KOPT-K1 (cell line): ENCODE results near the gene MBD5.

Experiments
- H3K27ac ChIP-seq: fragments of 200-600 bp; sonication (generic); 2 replicates; pipeline ENCODE4 v1.5.1; 2016; ENCODE audit warnings: antibody characterized with exemption, mild to moderate bottlenecking, low read depth, low read length; ENCODE audit not compliant: poor library complexity, severe bottlenecking
- H3K36me3 ChIP-seq: fragments of 200-600 bp; sonication (generic); 2 replicates; pipeline ENCODE4 v1.5.1; 2017; ENCODE audit warnings: antibody characterized with exemption, mild to moderate bottlenecking, low read length, moderate library complexity; ENCODE audit not compliant: insufficient read depth
- H3K9me3 ChIP-seq: fragments of 200-600 bp; sonication (generic); 2 replicates; pipeline ENCODE4 v1.5.1; 2017; ENCODE audit warnings: antibody characterized with exemption, low read length, mild to moderate bottlenecking; ENCODE audit not compliant: insufficient read depth, poor library complexity, severe bottlenecking

MBD5 gene

DNA sequence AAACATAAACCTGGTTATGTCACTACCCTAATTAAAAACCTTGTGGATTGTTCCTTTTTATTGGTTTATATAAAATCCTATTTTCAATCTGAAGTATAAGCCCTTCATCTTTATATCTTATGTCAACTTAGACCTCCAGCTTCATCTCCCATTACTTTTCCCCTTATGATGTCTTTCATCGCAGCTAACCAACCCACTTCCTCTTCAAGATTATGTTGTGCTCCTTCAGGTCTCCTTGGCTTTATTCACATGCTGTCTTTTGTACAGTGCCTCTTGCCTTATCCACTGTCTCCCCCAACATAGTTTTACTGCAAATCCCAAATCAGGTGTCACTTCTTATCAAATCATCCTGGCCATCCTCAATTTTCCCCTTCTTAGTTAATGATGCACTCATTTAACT is 25.9 kb downstream of the MBD5 start:
- H3K9me3 ChIP-seq = no peaks in the 10 kb centered on the region
- no peaks in the 10 kb centered on the region for H3K36me3 ChIP-seq
- no peak overlapping the region for H3K27ac ChIP-seq

DNA sequence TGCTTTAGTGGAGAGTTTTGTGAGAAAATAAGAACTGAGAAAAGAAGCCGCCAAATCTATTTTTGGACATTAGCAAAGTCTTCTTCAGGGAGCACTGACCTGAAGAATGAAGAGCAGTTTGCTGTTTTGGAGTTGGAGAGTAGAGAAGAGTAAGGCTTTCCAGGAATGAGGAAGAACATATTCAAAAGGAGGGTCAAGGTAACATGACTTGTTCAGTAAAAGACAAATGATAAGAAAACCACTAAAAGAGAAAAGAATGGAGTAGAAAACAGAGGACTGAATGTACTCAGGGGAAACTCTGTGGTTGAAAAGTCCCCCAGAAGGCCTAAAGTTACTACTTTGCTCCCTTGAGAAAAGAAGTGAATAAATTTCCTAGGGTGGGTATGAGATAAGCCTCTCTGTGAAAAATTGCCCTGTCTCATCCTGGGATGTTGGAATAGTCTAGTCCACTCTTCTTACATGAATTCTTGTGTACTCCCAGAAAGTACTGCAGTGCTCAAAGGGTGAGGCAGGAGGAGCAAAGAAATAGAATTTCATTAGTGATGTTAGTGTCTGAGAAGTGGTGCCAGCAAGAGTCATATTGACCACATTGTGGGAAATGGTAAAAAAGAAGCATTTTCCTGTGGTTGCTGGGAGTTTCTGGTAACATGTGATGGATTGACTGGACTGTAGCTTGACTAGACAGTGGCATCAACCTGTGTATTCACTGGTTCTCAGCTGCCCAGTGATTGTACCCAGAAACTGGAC is 27.8 kb downstream of the MBD5 start:
- Histone ChIP-seq H3K9me3 (no peaks in the 10 kb centered on the region), H3K36me3 (no peaks in the 10 kb centered on the region), H3K27ac (no peak overlapping the region)

DNA sequence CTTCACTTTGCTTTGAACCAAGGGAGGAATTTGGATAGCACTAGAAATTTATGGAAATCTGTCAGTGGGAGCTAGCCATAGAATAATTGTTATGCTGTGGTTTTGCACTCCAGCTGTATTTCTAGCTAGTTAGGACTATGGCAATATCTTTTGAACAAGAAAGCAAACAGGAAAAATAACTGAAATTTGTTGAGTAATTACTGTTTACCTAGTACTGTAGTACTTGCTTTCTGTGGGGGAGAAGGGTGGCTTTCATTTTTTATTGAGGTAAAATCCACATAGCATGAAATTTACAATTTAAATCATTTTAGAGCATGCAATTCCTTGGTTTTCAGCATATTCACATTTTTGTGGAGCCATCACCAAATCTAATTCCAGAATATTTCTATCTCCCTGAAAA is 28.4 kb downstream of the MBD5 start:
- Histone ChIP-seq H3K36me3 (no peaks in the 10 kb centered on the region), H3K27ac (no peak overlapping the region), H3K9me3 (no peaks in the 10 kb centered on the region)

GRCh38 chr2:148052687-148053086 is 31.8 kb downstream of the MBD5 start:
- no peaks in the 10 kb centered on the region for H3K9me3 ChIP-seq
- no peak overlapping the region for H3K27ac ChIP-seq

DNA sequence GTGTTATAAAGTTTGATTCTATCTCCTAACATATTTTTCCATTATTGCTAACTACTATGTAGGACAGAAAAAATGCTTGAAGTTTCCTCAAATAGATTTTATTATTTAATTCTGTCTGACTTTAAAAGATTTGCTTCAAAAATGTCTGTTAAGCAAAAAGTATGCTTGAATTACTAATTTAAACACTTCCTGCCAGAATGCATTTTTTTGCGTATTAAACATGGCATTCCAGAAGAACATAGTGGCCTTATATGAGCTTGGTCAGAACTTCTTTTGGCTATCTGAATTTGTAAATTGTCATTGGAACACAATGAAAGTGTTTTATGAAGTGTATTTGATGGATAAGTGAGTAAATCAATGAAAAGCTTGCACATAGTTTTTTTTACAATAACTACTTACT is 37.8 kb downstream of the MBD5 start:
- no peaks in the 10 kb centered on the region for H3K36me3 ChIP-seq
- no peak overlapping the region for H3K27ac ChIP-seq
- no peaks in the 10 kb centered on the region for H3K9me3 ChIP-seq

More at GRCh38 chr2:148052687-148053086, 31.8 kb downstream of the MBD5 start:
- no peaks in the 10 kb centered on the region for H3K36me3 ChIP-seq

- no peak overlapping the region for H3K27ac ChIP-seq
- H3K9me3 ChIP-seq = no peaks in the 10 kb centered on the region
- H3K36me3 ChIP-seq = no peaks in the 10 kb centered on the region
These were observed 42.7 kb downstream of the MBD5 start for GRCh38 chr2:148063633-148064032.

DNA sequence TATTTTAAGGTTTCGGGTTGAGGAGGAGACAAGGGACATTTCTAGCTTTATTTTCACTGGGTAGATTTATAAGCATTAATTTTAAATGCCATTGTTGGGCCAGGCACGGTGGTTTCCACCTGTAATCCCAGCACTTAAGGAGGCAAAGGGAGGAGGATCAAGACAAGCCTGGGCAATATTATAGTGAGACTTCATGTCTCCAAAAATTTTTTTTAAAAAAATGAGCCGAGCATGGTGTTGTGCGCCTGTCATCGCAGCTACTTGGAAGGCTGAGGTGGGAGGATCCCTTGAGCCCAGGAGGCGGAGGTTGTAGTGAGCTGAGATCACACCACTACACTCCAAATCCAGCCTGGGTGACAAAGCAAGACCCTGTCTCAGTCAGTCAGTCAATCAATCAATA is 45.0 kb downstream of the MBD5 start:
- H3K36me3 ChIP-seq = no peaks in the 10 kb centered on the region
- no peaks in the 10 kb centered on the region for H3K9me3 ChIP-seq
- H3K27ac ChIP-seq = no peak overlapping the region

DNA sequence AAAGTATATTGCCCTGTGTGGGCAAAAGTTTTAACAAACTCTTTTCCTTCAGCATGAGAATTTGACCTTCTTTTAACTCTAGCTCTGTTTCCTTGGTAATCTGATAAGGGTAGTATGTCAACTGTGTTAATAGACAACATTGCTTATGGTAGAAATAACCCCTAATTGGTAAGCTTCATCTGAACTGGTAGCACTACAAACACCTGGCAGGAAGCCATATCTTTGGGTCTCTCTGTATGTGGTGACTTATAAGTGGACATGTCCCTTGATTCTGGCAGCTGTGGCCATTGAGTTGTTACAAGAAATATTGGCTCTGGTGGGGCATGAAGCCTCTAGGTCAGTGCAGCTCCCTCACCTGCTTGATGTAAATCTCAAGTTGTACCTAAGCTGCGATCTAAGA is 46.9 kb downstream of the MBD5 start:
- Histone ChIP-seq H3K9me3 (no peaks in the 10 kb centered on the region), H3K36me3 (no peaks in the 10 kb centered on the region), H3K27ac (no peak overlapping the region)

GRCh38 chr2:148071351-148071750 is 50.5 kb downstream of the MBD5 start:
- Histone ChIP-seq H3K36me3 (no peaks in the 10 kb centered on the region), H3K9me3 (no peaks in the 10 kb centered on the region), H3K27ac (no peak overlapping the region)

DNA sequence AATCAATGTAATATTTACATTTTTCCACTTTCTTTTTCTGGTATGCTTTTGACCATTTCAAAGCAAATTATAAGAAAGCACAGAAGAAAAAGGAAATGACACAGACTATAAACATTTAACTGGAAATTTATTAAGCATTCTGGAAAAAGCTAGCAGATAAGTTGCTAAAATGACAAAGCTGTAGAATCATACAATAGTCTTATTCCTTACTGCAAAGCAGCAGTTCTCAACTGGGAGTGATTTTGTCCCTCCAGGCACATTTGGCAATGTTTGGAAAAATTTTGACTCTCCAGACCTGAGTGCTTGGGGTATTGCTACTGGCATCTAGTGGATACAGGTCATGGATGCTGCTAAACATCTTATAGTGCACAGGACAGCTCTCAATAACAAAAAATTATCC is 75.1 kb downstream of the MBD5 start:
- Histone ChIP-seq H3K27ac (no peak overlapping the region), H3K36me3 (no peaks in the 10 kb centered on the region), H3K9me3 (no peaks in the 10 kb centered on the region)

DNA sequence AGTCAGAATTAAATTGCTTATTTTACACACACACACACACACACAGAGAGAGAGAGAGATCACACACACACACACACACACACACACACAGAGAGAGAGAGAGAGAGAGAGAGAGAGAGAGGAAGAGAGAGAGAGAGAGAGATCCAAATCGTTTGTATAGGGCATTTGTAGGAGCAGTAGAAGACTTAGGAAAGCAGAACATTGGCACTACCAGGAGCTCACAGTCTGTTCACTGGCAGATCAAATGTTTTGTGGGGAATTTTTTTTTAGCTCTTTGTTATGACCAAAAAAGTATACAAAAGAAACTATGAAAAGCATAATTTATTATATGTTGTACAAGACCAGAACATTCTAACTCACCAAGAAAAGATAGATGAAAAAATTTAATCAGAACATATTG is 81.8 kb downstream of the MBD5 start:
- H3K36me3 ChIP-seq = no peaks in the 10 kb centered on the region
- H3K27ac ChIP-seq = no peak overlapping the region
- peaks cover 5% of the 10 kb centered on the region for H3K9me3 ChIP-seq

DNA sequence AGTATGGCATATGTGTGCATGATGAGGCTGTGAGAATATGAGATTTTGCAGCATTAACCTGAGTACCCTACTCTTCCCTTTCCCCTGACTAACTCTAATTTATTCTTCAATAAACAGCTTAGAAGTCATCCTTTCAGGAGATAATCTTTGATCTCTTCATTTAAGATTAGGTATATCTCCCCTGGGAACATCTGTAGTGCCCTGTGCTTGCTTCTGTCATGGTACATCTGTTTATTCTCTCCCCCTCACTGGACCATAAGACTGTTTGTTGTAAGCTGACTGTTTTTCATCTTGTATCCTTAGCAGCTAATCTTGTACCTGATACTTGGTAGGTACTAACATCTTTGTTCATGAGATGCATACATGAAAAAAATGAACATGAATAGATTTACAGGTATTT is 83.1 kb downstream of the MBD5 start:
- H3K27ac ChIP-seq = no peak overlapping the region
- H3K9me3 ChIP-seq = peaks cover 5% of the 10 kb centered on the region
- no peaks in the 10 kb centered on the region for H3K36me3 ChIP-seq

GRCh38 chr2:148106331-148106730 is 85.4 kb downstream of the MBD5 start:
- H3K36me3 ChIP-seq = no peaks in the 10 kb centered on the region
- H3K27ac ChIP-seq = no peak overlapping the region
- peaks cover 5% of the 10 kb centered on the region for H3K9me3 ChIP-seq

GRCh38 chr2:148108385-148108784 is 87.5 kb downstream of the MBD5 start:
- Histone ChIP-seq H3K9me3 (peaks cover 5% of the 10 kb centered on the region), H3K36me3 (no peaks in the 10 kb centered on the region), H3K27ac (no peak overlapping the region)

GRCh38 chr2:148110184-148110583 is 89.3 kb downstream of the MBD5 start:
- no peak overlapping the region for H3K27ac ChIP-seq
- no peaks in the 10 kb centered on the region for H3K36me3 ChIP-seq
- H3K9me3 ChIP-seq = peaks cover 5% of the 10 kb centered on the region

DNA sequence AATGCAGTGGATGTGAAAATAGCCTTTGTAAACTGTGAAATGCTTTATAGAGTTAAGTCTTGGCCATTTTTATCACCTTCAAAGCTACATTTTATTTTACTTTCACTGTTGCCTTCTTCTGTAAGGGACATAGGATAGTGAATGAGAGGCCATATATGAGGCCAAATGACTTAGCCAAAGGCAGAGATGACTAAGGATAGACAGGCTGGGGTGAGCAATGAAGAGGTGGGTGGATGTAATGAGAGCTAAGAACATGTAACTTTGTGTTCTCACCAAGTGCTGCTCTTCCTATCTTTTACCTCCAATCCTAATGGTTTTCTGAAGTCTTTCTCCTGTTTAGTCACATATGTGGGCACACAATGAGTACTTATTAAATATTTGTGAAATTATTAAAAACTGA is 101.9 kb downstream of the MBD5 start:
- Histone ChIP-seq H3K9me3 (no peaks in the 10 kb centered on the region), H3K27ac (no peak overlapping the region), H3K36me3 (no peaks in the 10 kb centered on the region)
